ENCODE data around the gene TMEM81. TPM values are rescaled to one million over a fixed set of nuclear protein-coding genes. Genes with fewer than 3 reads are reported as not detected.

The TMEM81 gene
- polyA plus RNA-seq, 1 of the 3 experiments (the other 2 are of a cell fraction): 1.8 TPM

- H2AFZ ChIP-seq (ENCODE audit: low read depth): no peak overlapping the region
- H3F3A ChIP-seq (replicated peaks; ENCODE audit: insufficient read depth): no peaks in the 10 kb centered on the region
- no peak for DNase-seq
- H4K20me1 ChIP-seq (ENCODE audit: insufficient read depth): no peaks in the 10 kb centered on the region
- no peaks in the 10 kb centered on the region for H3K27me3 ChIP-seq (ENCODE audit: insufficient read depth)
- H3K4me1 ChIP-seq (ENCODE audit: control insufficient read depth in 1 of 2, insufficient read depth in 2 of 2, low read depth in 1 of 2, low read length in 1 of 2): peaks cover 0 to 4% of the 10 kb centered on the region in 2 experiments; a peak in 1 of 4 replicates
- POLR2A ChIA-PET: no interaction called here
- CTCF ChIA-PET: interaction anchor here (1.0 to 3.1 kb wide), 3 partner anchors 9 to 46 kb away, joined by 3 to 7 read pairs (median 5); no protein-coding TSS in a partner anchor
- no peak overlapping the region for H3K9ac ChIP-seq
- no peak overlapping the region for H3K4me3 ChIP-seq (ENCODE audit: low read depth in 2 of 2, low read length in 1 of 2)
- H3K79me2 ChIP-seq (ENCODE audit: insufficient read depth): no peaks in the 10 kb centered on the region
- H3K36me3 ChIP-seq (replicated peaks in 1 of 2; ENCODE audit: control insufficient read depth in 1 of 2, insufficient read depth in 2 of 2, low read length in 1 of 2): peaks cover 68 to 80% of the 10 kb centered on the region in 2 experiments
- no peak overlapping the region for H3K27ac ChIP-seq (ENCODE audit: low read depth in 2 of 2, low read length in 1 of 2)
- H3K9me2 ChIP-seq: no peaks in the 10 kb centered on the region
- H3K4me2 ChIP-seq: no peak overlapping the region
- no peaks in the 10 kb centered on the region for H3K9me3 ChIP-seq
- TF ChIP-seq RXRA (IDR thresholded peaks at IDR 0.05; ENCODE audit: borderline replicate concordance, low read depth): no peak
- no peak for TF ChIP-seq POLR2AphosphoS5 (IDR thresholded peaks at IDR 0.05; ENCODE audit: low read depth, low read length)
- TF ChIP-seq EZH2phosphoT487 (IDR thresholded peaks at IDR 0.05; ENCODE audit: borderline replicate concordance, low read depth): no peak
- no peak for TF ChIP-seq PBX3 (IDR thresholded peaks at IDR 0.05)
- TF ChIP-seq ELF1 (IDR thresholded peaks at IDR 0.05): no peak
- TF ChIP-seq CTCF (IDR thresholded peaks at IDR 0.05): no peak
- TF ChIP-seq GABPA (IDR thresholded peaks at IDR 0.05; ENCODE audit: low read depth): no peak
- no peak for TF ChIP-seq SIN3A (IDR thresholded peaks at IDR 0.05; ENCODE audit: borderline replicate concordance, low read depth, low read length)
- TF ChIP-seq EP300 (IDR thresholded peaks at IDR 0.05; ENCODE audit: borderline replicate concordance in 1 of 2, low read depth in 1 of 2, low read length in 1 of 2): no peak
- TF ChIP-seq NRF1 (IDR thresholded peaks at IDR 0.05; ENCODE audit: low read depth, low read length): no peak
- TF ChIP-seq TEAD4 (IDR thresholded peaks at IDR 0.05; ENCODE audit: borderline replicate concordance, insufficient read depth): no peak
- TF ChIP-seq TCF12 (IDR thresholded peaks at IDR 0.05): no peak
- TF ChIP-seq GATA2 (CRISPR knock-in tag; IDR thresholded peaks at IDR 0.05): no peak
- TF ChIP-seq ZBTB33 (IDR thresholded peaks at IDR 0.05; ENCODE audit: borderline replicate concordance, low read depth): no peak
- TF ChIP-seq CHD2 (IDR thresholded peaks at IDR 0.05; ENCODE audit: low read length, partially characterized antibody): no peak
- no peak for TF ChIP-seq USF2 (IDR thresholded peaks at IDR 0.05; ENCODE audit: borderline replicate concordance, low read depth, low read length)
- no peak for TF ChIP-seq RFX5 (IDR thresholded peaks at IDR 0.05; ENCODE audit: low read length)
- no peak for TF ChIP-seq NFIC (IDR thresholded peaks at IDR 0.05; ENCODE audit: borderline replicate concordance)
- no peak for TF ChIP-seq TAF1 (IDR thresholded peaks at IDR 0.05; ENCODE audit: borderline replicate concordance, low read depth, low read length)
- no peak for TF ChIP-seq RCOR1 (IDR thresholded peaks at IDR 0.05; ENCODE audit: low read length)
Observed at GRCh38 chr1:205095422-205095821, 11.2 kb upstream of the TMEM81 start.

Data from SK-N-SH (cell line).